Measurements from ENCODE around the gene MCF2L. TPM values are rescaled to one million over a fixed set of nuclear protein-coding genes. Genes with fewer than 3 reads are reported as not detected.
"Not testable (repeated sequence)": the region's sequence is repeated elsewhere in the genome, so short reads cannot be mapped to it uniquely, and the experiment has no call there.

The MCF2L gene
- total and polyA plus RNA-seq, 8 donors = 16.0 to 83.6 (median 23.6) TPM

DNA sequence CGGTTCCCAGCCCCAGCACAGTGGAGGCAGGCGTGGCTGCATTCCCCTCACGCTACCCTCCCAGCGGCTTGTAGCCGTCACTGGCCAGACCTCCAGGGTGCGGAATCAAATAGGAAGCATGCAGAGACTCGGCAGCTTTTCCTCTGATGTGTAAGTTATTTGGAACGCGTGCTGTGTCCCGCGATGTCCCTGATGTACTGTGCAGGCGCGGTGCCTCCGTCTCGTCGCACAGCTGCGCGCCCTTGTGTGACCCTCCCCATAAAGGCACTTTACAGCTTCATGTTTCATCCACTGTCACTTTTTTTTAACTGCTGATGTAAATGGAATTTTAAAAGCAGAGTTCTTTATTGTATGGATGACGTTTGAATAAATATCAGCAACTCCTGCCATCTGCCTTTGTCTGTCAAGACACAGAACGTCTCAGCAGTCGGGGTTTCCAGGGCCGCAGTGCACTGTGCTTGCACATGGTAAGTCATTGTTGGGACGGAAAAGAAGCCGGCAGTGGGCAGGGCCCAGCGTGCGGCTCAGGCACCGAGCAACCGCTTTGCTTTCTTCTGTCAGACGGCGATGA lies 129.2 kb downstream of the MCF2L start:
- H3K9me3 ChIP-seq = no peaks in the 10 kb centered on the region
- H3K36me3 ChIP-seq = no peaks in the 10 kb centered on the region
- H3K27me3 ChIP-seq = no peaks in the 10 kb centered on the region
- no peak overlapping the region for H3K27ac ChIP-seq
- no peaks in the 10 kb centered on the region for H3K4me1 ChIP-seq
- DNase-seq (no peak), FAIRE-seq (no peak), ATAC-seq (peak in 1 of 4 donors; percentile 6)
- H3K4me3 ChIP-seq = no peak overlapping the region
- 85 to 87% methylated on average over 30 of the region's 30 CpGs for WGBS, 2 donors
- intact Hi-C loops (cut with DNase I) = no loop called here
- TF ChIP-seq, protein P1, sequence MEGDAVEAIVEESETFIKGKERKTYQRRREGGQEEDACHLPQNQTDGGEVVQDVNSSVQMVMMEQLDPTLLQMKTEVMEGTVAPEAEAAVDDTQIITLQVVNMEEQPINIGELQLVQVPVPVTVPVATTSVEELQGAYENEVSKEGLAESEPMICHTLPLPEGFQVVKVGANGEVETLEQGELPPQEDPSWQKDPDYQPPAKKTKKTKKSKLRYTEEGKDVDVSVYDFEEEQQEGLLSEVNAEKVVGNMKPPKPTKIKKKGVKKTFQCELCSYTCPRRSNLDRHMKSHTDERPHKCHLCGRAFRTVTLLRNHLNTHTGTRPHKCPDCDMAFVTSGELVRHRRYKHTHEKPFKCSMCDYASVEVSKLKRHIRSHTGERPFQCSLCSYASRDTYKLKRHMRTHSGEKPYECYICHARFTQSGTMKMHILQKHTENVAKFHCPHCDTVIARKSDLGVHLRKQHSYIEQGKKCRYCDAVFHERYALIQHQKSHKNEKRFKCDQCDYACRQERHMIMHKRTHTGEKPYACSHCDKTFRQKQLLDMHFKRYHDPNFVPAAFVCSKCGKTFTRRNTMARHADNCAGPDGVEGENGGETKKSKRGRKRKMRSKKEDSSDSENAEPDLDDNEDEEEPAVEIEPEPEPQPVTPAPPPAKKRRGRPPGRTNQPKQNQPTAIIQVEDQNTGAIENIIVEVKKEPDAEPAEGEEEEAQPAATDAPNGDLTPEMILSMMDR (IDR thresholded peaks at IDR 0.05) = no peak

DNA sequence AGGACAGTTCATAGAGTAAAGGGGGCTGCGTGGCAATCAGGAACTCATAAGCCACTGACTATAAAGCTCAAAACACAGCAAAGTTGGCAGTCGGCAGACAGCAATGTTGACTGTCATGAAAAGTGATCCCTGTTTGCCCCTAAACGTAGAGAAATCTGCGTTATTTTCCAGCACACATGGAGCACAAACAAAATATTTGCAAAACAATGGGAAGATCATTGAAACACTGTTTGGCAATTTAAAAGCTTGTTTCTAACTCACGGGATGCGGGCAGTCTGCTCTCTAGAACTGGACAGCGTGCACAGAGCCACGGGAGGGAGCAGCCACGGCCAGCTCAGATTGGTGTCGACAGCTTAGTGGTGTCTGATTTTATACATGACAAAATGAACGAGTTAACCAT lies 130.1 kb downstream of the MCF2L start:
- Histone ChIP-seq H3K27ac (no peak overlapping the region), H3K4me1 (no peaks in the 10 kb centered on the region), H3K36me3 (no peaks in the 10 kb centered on the region), H3K9me3 (no peaks in the 10 kb centered on the region), H3K27me3 (no peaks in the 10 kb centered on the region), H3K4me3 (no peak overlapping the region)
- no peak for ATAC-seq
- intact Hi-C loops (cut with DNase I) = no loop called here
- no peak for FAIRE-seq
- TF ChIP-seq, protein P1 (IDR thresholded peaks at IDR 0.05) = no peak
- 84 to 88% methylated on average over 11 of the region's 11 CpGs for WGBS, 2 donors
- DNase-seq = no peak

DNA sequence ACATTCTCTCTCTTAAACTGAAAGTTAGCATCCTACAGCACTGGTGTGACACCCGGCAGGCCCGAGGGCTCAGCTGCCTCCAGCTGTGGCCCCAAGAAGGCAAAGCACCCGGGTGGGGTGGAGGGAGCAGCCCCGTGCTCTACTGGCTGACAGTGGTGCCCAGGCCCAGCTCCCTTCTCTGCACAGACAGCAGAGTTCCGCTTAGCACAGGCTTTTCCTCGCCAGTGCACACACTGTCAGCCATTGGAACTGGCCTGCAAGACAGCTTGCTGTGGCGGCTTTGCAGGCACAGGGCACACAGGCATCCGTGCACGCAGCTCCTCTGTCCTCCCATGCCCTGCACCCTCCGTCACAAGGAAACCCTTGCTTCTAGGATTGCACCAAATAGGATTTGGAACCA lies 133.3 kb downstream of the MCF2L start:
- 57 to 62% methylated on average over 9 to 10 of the region's 10 CpGs for WGBS, 2 donors
- ATAC-seq (peak in 3 of 4 donors; percentile 10 to 32 (median 12)), DNase-seq (peak in 1 of 6 donors; percentile 29)
- H3K36me3 ChIP-seq; H3K27ac ChIP-seq; H3K9me3 ChIP-seq; H3K27me3 ChIP-seq; intact Hi-C loops (cut with DNase I); FAIRE-seq; H3K4me1 ChIP-seq; H3K4me3 ChIP-seq: not testable (repeated sequence)

DNA sequence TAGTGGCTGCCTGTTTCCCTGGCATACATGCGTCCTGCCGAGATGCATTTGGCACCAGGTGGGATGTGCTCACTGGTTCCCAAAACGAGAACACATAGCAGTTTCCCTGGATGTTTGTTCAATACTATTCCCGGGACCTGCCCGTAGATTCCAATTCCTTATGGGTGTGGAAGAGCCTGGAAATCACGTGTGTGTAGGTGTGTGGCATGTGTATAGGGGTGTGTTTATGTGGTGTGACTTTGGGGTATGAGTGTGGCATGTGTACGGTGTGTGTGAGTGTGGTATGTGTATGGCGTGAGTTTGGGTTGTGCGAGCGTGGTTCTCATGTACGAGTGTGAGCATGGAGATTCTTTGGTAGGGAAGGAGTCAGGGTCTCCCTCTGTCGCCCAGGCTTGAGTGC lies 133.7 kb downstream of the MCF2L start:
- no peak overlapping the region for H3K27ac ChIP-seq
- H3K9me3 ChIP-seq = no peaks in the 10 kb centered on the region
- no peak for ATAC-seq
- H3K27me3 ChIP-seq = no peaks in the 10 kb centered on the region
- intact Hi-C loops (cut with DNase I) = no loop called here
- TF ChIP-seq, protein P1 (IDR thresholded peaks at IDR 0.05) = no peak
- H3K4me3 ChIP-seq = no peak overlapping the region
- no peaks in the 10 kb centered on the region for H3K36me3 ChIP-seq
- DNase-seq = no peak
- WGBS, 2 donors = 51 to 61% methylated on average over 12 of the region's 12 CpGs
- H3K4me1 ChIP-seq = no peaks in the 10 kb centered on the region
- no peak for FAIRE-seq

DNA sequence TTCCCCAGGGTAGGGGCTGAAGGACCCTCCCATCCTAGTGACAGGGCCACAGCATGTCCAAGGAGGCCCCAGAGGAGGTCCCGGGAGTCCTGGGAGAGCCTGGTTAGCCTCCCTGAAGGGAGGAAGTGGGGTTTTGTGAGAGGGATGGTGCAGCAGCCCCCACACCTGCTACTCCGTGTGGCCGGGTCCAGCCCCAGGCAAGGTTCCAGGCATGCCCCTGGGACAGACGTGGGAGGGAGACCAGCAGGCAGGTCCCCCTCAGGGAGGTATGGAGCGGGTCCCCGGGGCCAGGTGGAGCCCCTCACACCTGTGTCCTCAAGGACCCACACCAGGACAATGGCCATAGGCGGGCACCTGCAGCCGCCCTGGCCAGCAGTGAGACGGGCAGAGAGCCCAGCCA lies 134.6 kb downstream of the MCF2L start:
- Histone ChIP-seq H3K36me3 (no peaks in the 10 kb centered on the region), H3K4me1 (no peaks in the 10 kb centered on the region), H3K4me3 (no peak overlapping the region), H3K9me3 (no peaks in the 10 kb centered on the region), H3K27me3 (no peaks in the 10 kb centered on the region), H3K27ac (no peak overlapping the region)
- peak in 1 of 6 donors; percentile 72 for DNase-seq
- TF ChIP-seq, protein P1 (IDR thresholded peaks at IDR 0.05) = no peak
- ATAC-seq = peak in 1 of 4 donors; percentile 11
- intact Hi-C loops (cut with DNase I) = no loop called here
- FAIRE-seq = no peak
- 26 to 35% methylated on average over 7 to 9 of the region's 9 CpGs for WGBS, 2 donors
